Left lobe of liver (tissue), 1 donor: ENCODE measurements around the gene TTLL11. TPM values are rescaled to one million over a fixed set of nuclear protein-coding genes. Genes with fewer than 3 reads are reported as not detected.

Experiments
- total RNA-seq: library from RNA; stranded (reverse); gene quantifications from one replicate; pipeline ENCODE4 v1.2.1, GENCODE V29; 2021
- donor health status: DM: no; HTN: yes; CAD: no.

The TTLL11 gene
- total RNA-seq, 1 donor from 2014 or later = 2.8 TPM

Other genes starting within 250 kb of the TTLL11 start
- gene NDUFA8, start 66.5 kb upstream of the TTLL11 start, total RNA-seq = 27.6 TPM
- gene MORN5, start 66.6 kb upstream of the TTLL11 start, total RNA-seq = not detected
- 0.20 TPM for gene LHX6, start 135.6 kb upstream of the TTLL11 start, total RNA-seq
- 7.5 TPM for gene RBM18, start 171.5 kb upstream of the TTLL11 start, total RNA-seq
- 16.3 TPM for gene MRRF, start 171.6 kb upstream of the TTLL11 start, total RNA-seq